Limb (tissue), 2 donors: ENCODE data around the gene PKD1L1.

Experiments used
- DNase-seq, 2 donors: peaks; one replicate each; pipeline ENCODE4 v3.0.0-alpha.2; 2016; ENCODE audit errors: extremely low spot score in 2 of 2

PKD1L1 gene

DNA sequence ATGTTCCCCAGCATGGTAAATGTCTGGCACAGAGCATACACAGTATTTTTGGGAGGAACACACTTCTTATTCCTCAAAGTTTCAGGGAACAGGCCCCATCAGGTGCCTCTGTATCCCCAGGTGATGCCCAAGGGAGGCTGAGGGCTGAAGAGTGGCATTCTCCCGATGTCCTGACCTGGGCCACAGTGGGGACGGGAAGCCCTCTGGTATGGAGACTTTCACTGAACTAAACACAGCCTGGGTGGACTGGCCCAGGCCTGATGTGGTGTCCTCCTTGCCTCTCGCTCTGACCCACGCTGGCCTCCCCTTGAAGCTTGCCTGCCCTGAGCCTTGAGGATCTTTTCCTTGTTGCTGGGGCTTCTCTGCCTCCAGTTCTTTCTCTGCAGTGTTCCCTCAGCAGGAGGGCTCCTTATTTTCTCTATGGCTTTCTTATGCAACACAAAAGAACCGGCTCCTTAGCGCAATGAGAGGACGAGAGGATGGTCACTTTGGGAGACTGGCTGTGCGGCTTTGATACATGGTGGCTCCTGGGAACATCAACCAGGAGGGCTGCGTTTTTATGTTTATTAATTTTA is 208.9 kb downstream of the PKD1L1 start:
- DNase-seq = no peak

DNA sequence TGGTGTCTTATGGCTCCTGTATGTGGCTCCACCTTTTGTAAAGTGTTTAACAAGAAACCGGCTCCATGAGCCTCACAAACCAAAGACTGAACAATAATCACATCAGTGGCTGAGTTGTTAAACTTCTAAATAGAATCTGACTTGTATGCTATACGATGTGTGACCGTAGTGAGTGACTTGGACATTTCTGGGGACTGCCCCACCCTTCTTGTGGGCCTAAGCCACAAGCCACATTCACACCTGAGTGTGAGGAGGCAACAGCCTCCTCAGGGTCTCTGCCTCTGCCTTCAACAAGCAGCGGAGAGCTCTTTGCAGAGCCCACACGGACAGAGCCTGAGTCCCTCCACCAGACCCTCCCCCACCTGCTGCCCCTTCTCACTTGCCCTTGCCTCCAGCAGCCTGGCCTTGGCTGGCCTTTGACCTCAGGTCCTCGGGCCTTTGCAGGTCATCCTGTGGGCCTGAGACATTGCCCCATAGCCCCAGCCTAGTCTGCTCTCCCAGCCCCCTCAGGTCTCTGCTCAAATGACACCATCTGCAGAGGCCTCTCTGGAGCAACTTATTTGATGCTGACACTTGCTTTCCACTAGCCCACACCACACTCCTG is 209.6 kb downstream of the PKD1L1 start:
- DNase-seq = no peak

DNA sequence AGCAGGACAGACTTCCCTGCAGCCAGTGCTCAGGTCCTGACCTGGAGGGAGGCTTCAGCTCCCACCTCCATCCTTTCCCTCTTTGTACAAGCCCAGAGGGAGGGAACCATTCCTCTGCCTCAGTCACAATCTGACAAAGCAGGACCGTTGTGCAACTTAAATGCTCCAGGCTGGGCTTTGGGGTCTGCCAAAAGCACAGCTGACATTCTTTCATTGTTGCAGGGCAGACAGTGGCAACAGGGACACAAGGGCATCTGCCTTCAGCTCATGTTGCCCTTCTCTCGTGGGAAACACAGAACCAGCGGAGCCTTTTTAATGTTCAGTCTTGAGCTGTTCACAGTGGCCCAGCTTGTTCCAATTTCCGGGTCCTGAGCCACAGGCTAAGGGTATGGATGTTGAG is 210.7 kb downstream of the PKD1L1 start:
- DNase-seq = no peak

DNA sequence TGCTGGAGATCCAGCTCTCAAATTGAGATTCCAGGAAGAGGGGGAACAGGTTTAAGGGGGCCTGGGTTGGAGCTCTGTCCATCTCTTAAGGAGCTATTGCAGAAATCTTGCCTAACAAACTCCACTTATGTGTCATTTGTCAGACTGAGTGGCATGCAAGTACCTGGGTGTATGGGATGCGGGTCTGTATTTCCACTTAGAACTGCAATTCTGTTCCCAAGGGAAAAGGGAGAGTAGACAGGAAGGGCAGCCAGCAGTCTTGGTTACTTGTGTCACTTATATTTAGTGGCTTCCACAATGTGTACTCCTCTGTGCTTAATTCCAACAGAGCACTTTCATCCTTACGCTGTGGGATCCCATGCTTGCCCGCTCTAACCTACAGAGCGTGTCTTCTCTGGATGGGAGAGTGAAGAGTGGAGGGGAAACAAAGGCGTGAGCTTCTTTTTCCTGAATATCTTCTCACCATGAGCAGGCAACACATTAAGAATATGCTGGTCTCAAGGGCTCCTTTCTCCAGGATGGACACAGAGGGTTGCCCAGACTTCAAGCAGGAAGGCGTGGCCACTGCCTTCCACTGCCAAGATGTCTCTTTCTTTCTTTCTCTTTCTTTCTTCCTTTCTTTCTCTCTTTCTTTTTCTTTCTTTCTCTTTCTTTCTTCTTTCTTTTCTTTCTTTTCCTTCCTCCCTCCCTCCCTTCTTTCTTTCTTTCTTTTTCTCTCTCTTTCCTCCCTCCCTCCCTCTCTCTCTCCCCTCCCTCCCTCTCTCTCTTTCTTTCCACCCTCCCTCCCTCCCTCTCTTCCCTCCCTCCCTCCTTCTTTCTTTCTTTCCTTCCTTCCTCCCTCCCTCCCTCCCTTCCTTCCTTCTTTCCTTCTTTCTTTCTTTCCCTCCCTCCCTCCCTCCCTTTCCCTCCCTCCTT is 212.6 kb downstream of the PKD1L1 start:
- DNase-seq = no peak

DNA sequence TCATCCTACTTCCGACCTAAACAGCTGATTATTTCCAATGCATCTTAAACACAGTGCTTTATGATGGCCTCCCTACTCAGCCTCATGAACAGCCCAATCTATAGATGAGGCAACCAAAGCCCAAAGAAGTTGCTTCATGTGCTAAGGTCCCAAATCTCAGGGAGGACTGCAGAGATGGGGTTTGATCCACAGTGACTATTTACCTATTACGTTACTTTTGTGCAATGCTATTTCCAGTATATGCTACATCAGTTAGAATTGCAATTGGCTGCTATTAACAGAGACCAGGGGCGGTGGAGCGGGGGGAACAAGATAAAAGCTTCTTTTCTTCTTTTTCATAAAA is 213.3 kb downstream of the PKD1L1 start:
- no peak for DNase-seq

DNA sequence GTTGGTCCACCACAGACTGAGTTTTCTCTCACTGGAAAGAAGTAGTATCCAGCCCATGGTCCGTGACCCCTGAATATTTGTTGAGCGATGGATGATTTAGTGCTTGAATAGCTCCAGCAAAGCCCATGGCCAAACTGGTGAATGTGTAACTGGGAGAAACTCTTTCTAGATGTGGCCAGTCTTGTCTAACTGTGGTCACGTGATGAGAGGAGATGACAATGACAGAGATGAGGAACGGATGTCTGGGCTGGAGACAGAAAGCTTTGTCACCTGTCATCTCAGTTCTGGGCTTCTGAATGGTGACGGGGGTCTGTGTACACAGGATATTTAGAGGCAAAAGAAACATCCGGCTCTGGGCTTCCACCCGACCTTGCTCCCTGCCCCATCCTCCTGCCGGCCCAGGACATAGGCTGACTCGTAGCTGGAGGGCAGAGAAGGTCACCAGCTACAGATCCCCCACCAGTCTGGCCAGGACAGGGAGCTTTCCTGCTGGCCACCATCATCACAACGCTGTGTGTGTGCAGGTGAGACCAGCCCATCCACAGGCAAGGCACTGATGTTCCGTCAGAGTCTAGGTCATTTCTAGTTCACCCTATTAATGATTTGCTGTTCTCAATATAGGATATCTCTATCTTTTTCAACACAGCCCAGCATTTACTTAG is 213.8 kb downstream of the PKD1L1 start:
- no peak for DNase-seq

DNA sequence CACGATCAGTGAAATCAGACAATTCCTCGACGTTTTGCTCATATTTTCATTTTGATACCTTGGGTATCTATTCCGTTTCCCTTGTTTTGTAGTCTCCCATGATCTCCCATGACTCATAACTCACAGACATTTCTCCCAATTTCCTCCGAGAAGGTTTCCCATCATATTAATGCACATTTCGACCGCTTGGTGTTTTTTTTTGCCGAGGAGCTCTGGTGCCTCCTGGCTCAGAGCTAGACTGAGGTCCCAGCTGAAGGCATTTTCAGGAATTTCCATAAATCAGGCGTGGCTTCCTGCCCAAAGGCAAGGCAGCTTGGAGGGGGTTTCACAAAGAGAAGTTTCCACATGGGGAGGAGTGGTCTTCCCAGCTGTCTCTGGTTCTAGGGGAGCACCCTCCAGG is 218.1 kb downstream of the PKD1L1 start:
- DNase-seq = no peak

DNA sequence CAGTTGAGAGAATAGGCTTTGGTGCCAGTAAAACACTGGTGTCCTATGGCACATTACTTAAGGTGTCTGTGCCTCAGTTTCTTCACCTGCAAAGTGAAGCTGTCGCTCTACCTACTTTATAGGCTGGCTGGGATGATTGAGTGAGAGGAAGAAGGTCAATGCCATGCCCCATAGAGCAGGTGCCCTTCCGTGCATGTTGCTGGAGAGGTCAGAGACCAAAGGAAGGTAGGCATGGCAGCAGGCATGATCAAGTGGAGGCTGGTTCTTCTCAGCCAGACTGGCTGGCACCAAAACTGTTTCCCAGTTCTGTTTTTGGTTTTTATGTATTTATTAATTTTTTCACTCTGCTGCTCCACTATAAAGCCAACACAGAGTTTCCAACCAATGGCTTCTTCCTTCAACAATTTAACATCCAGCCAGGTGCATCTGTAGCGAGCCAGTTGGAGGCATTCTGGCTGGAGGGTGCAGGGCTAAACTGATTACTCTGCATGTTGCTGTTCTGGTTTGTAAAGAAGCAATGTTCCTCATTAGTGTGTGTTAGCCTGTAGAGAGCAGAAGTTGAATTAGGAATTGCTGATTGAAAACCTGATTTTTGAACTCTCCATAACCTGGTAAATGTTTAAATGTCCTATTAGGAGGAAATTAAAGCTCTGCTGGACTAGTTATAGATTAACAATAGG is 222.1 kb downstream of the PKD1L1 start:
- no peak for DNase-seq

DNA sequence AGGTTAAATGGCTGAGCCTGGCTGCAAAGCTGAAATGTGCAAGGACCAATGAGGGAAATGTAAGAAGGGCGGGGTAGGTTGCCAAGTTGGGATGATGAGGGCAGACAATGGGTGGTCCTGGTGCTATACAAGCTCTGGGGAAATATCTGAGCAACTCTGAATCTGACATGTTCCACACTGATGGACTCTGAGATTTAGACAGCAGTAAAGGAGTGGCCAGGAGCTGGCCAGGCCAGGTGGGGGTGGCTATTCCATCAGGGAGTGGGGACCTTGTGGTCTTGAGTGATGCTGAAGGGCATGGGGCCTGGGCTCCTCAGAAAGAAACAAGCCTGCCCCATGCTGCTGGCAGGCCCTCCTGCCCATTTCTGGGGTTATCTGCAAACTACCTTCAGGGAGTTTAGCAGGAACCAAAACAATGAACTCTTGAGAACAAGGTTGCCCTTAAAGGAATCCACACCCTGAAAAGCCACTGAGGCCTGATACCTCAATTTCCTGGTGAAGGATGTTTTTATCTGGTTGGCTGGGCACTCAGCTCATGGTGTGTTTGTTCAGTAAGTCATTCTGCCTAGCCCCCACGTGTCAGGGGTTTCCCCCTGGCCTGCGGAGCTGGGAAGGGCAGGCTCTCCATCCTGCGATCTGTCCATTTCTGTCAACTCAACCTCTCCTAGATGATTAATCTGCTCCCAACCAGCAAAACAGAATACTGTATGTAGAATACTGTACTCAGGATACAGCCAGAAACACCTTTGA is 223.1 kb downstream of the PKD1L1 start:
- DNase-seq = no peak
